ENCODE measurements around the gene VAV2.

Gene VAV2

DNA sequence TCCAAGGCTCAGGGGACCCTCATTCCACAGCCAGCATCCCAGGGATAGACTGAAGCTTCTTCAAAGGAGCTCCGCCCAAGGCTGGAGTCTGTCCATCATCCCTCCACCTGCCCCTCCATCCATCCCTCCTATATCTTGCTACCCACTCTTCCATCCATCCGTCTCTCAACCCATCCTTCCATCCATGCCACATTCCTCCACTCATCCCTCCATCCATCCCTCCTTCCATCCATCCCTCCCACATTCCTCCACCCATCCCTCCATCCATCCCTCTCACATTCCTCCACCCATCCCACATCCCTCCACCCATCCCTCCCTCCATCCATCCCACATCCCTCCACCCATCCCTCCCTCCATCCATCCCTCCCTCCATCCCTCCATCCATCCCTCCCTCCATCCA is 5.5 kb upstream of the VAV2 start:
- TF ChIP-seq, protein P1, sequence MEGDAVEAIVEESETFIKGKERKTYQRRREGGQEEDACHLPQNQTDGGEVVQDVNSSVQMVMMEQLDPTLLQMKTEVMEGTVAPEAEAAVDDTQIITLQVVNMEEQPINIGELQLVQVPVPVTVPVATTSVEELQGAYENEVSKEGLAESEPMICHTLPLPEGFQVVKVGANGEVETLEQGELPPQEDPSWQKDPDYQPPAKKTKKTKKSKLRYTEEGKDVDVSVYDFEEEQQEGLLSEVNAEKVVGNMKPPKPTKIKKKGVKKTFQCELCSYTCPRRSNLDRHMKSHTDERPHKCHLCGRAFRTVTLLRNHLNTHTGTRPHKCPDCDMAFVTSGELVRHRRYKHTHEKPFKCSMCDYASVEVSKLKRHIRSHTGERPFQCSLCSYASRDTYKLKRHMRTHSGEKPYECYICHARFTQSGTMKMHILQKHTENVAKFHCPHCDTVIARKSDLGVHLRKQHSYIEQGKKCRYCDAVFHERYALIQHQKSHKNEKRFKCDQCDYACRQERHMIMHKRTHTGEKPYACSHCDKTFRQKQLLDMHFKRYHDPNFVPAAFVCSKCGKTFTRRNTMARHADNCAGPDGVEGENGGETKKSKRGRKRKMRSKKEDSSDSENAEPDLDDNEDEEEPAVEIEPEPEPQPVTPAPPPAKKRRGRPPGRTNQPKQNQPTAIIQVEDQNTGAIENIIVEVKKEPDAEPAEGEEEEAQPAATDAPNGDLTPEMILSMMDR (IDR thresholded peaks at IDR 0.05; ENCODE audit: low read depth, low read length, missing control alignments) = no peak
- in situ Hi-C loops (cut with HindIII; ENCODE audit: low sequenced_read_pairs) = loop anchor here (5.0 kb wide), 1 partner anchor 215 kb away; no protein-coding TSS in a partner anchor
- no peak overlapping the region for H3K4me3 ChIP-seq (ENCODE audit: low read depth, low read length)
- no peak for DNase-seq (ENCODE audit: low read depth)

DNA sequence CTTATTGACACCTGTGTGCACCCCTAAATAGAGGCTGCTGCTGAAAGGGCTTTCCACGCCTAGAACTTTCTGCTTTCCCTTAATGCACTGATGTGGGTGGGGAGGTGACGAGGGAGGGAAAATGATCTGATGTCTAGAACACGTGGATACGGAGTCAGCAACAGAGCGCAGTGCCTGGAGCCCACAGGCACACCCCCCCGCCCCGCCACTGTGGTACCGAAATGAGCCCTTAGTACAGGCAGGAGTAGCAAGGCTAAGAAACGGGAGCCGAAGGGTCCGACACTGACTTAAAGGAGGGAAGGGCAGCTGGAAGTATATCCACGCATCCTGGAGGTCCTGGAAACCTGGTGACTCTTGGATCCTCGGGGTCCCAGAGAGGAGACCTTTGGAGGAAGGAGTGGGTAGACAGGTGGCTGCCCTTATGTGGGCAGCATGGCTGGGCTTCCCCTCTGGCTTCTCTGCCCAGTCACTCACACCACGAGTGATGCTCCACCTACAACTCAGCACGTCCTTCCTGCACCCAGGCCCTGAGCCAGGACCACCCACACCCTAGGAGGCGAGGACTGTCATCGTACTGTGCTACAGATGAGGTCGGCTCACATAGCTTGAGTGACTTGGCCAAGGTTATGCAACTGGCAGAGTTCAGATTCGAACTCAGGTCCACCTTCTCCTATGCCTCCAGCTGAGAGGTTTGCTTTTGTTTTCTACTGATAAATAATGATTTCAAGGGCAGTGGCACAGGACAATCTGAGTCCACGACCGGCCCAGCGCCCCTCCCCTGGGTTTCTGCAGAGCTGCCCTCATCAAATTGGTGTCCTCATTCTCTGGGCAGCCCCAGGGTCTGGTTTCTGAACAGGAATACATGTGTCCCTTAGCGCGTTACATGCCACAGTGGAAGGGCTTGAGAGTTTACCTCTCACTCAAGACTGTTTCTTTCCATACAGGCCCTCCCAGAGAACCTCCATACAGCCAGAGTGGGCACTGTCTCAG is 4.7 kb upstream of the VAV2 start:
- no peak overlapping the region for H3K4me3 ChIP-seq (ENCODE audit: low read depth, low read length)
- TF ChIP-seq, protein P1 (IDR thresholded peaks at IDR 0.05; ENCODE audit: low read depth, low read length, missing control alignments) = no peak
- in situ Hi-C loops (cut with HindIII; ENCODE audit: low sequenced_read_pairs) = loop anchor here (5.0 kb wide), 1 partner anchor 215 kb away; no protein-coding TSS in a partner anchor
- DNase-seq (ENCODE audit: low read depth) = no peak

DNA sequence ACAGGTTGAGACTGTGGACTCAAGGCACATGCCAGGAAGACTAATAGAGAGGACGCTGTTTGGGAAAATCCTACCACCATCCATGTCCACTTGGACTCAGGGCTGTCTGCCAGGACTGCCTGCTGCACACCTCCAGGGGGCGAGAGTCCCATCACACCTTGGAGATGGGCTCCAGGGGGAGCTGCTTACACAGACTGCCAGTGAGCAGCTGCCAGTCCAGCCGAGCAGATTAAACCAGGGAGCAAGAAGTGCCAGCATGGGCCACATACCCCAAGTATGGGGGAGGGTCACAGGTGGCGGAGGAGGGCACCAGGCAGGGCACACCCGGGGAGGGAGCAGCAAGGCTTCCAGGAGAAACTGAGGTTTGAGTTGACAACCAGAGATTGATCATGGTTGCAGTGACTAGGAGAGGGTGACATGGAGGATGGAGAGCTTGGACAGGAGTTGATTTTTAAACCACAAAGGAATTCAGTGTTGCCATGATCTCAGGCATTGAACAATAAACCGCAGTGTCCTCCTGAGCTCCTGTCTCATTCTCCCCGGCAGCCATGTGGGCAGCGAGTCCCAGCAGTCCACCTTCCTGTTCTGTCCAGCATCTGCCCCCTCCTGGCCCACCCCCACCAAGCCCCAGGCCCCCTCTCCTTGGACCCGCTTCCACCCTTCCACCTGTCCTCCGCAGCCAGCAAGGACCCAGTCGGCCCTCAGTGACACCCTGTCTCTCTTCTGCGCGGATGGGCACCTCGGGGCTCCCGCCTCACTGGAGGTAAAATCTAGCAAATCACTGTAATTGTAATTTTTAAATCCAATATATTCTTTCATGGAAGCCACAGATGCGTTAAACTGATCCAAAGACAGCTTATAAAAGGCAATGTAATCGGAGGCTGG is 3.1 kb upstream of the VAV2 start:
- in situ Hi-C loops (cut with HindIII; ENCODE audit: low sequenced_read_pairs) = loop anchor here (5.0 kb wide), 1 partner anchor 213 kb away; no protein-coding TSS in a partner anchor
- H3K4me3 ChIP-seq (ENCODE audit: low read depth, low read length) = no peak overlapping the region
- DNase-seq (ENCODE audit: low read depth) = no peak
- TF ChIP-seq, protein P1 (IDR thresholded peaks at IDR 0.05; ENCODE audit: low read depth, low read length, missing control alignments) = no peak

DNA sequence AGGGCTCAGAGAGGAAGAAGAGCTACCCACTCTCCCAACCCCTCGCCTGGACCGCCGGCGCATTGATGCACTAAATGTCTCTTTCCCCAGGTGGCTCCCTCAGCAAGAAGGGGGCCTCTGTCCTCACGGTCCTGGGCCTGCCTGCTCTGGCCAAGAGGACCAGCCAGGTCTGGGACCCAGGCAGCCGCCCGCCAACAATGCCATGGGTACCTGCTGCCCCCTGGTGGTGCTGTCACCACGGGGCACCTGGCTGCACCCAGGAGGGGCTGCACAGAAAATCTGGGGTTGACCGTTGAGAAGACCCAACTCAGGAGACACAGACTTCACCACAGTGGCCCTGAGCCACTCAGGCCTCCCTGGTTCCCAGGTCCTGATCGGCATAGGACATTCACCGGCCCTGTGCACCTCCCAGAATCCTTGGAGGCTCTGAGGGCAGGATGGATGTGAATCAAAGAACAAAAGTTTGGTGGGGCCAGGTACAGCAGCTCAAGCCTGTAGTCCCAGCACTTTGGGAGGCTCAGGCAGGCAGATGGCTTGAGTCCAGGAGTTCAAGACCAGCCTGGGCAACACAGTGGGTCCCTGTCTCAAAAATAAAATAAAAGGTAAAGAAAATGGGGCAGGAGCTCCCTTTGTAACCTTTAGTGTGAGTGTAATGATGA is 2.4 kb upstream of the VAV2 start:
- TF ChIP-seq, protein P1 (IDR thresholded peaks at IDR 0.05; ENCODE audit: low read depth, low read length, missing control alignments) = peak; percentile 97
- DNase-seq (ENCODE audit: low read depth) = no peak
- no peak overlapping the region for H3K4me3 ChIP-seq (ENCODE audit: low read depth, low read length)
- in situ Hi-C loops (cut with HindIII; ENCODE audit: low sequenced_read_pairs) = loop anchor here (5.0 kb wide), 1 partner anchor 212 kb away; no protein-coding TSS in a partner anchor

DNA sequence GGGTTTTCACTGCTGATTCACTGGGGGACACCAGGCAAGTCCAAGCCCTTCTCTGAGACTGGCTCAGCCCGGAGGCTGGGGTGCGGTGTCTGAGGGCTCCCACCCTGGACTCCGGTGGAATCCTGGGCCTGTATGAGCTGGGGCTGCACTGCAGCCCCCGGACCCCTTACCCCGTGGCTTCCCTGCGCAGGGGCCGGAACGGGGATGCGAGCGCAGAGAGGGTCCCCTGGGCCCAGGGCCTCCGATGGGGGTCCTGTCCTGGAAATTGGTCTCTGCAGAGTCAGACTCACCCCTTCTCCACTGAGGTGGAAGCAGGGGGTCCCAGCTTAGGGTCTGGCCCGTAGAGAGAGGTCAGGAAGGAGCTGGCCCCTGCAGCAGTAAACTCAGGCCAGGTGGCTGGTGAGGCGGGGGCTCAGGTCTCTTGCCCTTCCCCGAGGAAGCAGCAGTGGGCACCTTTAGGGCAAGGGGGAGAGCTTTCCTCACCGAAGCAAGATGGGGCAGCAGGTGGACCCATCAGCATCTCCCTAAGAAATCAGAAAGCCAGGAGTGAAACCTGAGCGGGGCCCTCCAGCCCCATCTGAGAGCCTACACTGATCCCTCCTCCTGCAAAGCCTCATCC is 1.6 kb upstream of the VAV2 start:
- in situ Hi-C loops (cut with HindIII; ENCODE audit: low sequenced_read_pairs) = no loop called here
- DNase-seq (ENCODE audit: low read depth) = no peak
- TF ChIP-seq, protein P1 (IDR thresholded peaks at IDR 0.05; ENCODE audit: low read depth, low read length, missing control alignments) = no peak
- H3K4me3 ChIP-seq (ENCODE audit: low read depth, low read length) = peak overlapping the region; percentile 69

All from astrocyte of the cerebellum (primary cell).